Suprapubic skin (tissue), 4 donors: ENCODE results near the gene CFAP92. TPM values are rescaled to one million over a fixed set of nuclear protein-coding genes. Genes with fewer than 3 reads are reported as not detected.

Source experiments
- DNase-seq, 2 donors: peaks; one replicate each; pipeline ENCODE4 v3.0.0-alpha.2; 2019; ENCODE audit warnings: low spot score in 2 of 2
- H3K27ac ChIP-seq: fragments of 200-600 bp; sonication (generic); one replicate; pipeline ENCODE4 v1.5.1; 2019
- H3K27me3 ChIP-seq: fragments of 200-600 bp; sonication (generic); one replicate; pipeline ENCODE4 v1.5.1; 2019
- H3K36me3 ChIP-seq: fragments of 200-600 bp; sonication (generic); one replicate; pipeline ENCODE4 v1.5.1; 2019
- H3K4me1 ChIP-seq: fragments of 200-600 bp; sonication (generic); one replicate; pipeline ENCODE4 v1.5.1; 2019
- H3K4me3 ChIP-seq: fragments of 200-600 bp; sonication (generic); one replicate; pipeline ENCODE4 v1.5.1; 2019; ENCODE audit warnings: mild to moderate bottlenecking
- H3K9me3 ChIP-seq: fragments of 200-600 bp; sonication (generic); one replicate; pipeline ENCODE4 v1.5.1; 2019
- CTCF ChIP-seq, 2 donors: fragments of 200-600 bp in 1 of 2; fragments of 450-650 bp in 1 of 2; sonication (generic) in 1 of 2; IDR thresholded peaks; one replicate each; pipeline ENCODE4 v1.5.1; 2016 to 2019; ENCODE audit warnings: antibody characterized with exemption in 2 of 2, mild to moderate bottlenecking in 1 of 2, moderate library complexity in 1 of 2
- EP300 ChIP-seq: sonication (generic); formaldehyde crosslinking; IDR thresholded peaks from one replicate; pipeline ENCODE4 v1.6.1; 2017; ENCODE audit warnings: antibody characterized with exemption
- POLR2A ChIP-seq, 2 donors: fragments of 450-650 bp; IDR thresholded peaks; one replicate each; pipeline ENCODE4 v1.6.1; 2017; ENCODE audit warnings: antibody characterized with exemption in 2 of 2, mild to moderate bottlenecking in 2 of 2, moderate library complexity in 2 of 2
- POLR2AphosphoS5 ChIP-seq, 3 donors: sonication (generic); formaldehyde crosslinking; IDR thresholded peaks; one replicate each; pipeline ENCODE4 v1.6.1; 2017; ENCODE audit warnings: antibody characterized with exemption in 3 of 3
- WGBS: methylation state at CpG from one replicate; pipeline ENCODE4 v1.1.5; 2018; 5-methylcytosine and 5-hydroxymethylcytosine counted together
- total RNA-seq, 4 donors: library from RNA; depleted of rRNA; stranded (reverse); fragments of >200 nt; gene quantifications; one replicate each; pipeline ENCODE4 v1.1.0, GENCODE V29; 2016

CFAP92 gene
- total RNA-seq, 4 donors from 2014 or later = 0.11 to 1.7 (median 0.87) TPM

GRCh38 chr3:129013491-129013891 is 19.6 kb upstream of the CFAP92 start:
- no peak for TF ChIP-seq POLR2A (IDR thresholded peaks at IDR 0.05)
- TF ChIP-seq POLR2AphosphoS5 (IDR thresholded peaks at IDR 0.05) = no peak
- TF ChIP-seq CTCF (IDR thresholded peaks at IDR 0.05) = no peak
- no peak for TF ChIP-seq EP300
- H3K4me3 ChIP-seq = no peak overlapping the region
- H3K27ac ChIP-seq = no peak overlapping the region
- H3K36me3 ChIP-seq = no peaks in the 10 kb centered on the region
- H3K9me3 ChIP-seq = no peaks in the 10 kb centered on the region
- no peaks in the 10 kb centered on the region for H3K27me3 ChIP-seq
- peaks cover 5% of the 10 kb centered on the region for H3K4me1 ChIP-seq
- WGBS = 100% methylated on average over 3 of the region's 3 CpGs
- no peak for DNase-seq

GRCh38 chr3:129010310-129010956 is 16.6 kb upstream of the CFAP92 start:
- H3K9me3 ChIP-seq = no peaks in the 10 kb centered on the region
- DNase-seq = no peak
- WGBS = 72% methylated on average over 7 of the region's 9 CpGs
- H3K4me3 ChIP-seq = no peak overlapping the region
- TF ChIP-seq POLR2A (IDR thresholded peaks at IDR 0.05) = no peak
- no peak for TF ChIP-seq POLR2AphosphoS5 (IDR thresholded peaks at IDR 0.05)
- no peak for TF ChIP-seq CTCF (IDR thresholded peaks at IDR 0.05)
- no peak for TF ChIP-seq EP300
- no peak overlapping the region for H3K27ac ChIP-seq
- H3K27me3 ChIP-seq = peaks cover 3% of the 10 kb centered on the region
- no peaks in the 10 kb centered on the region for H3K36me3 ChIP-seq
- peaks cover 7% of the 10 kb centered on the region for H3K4me1 ChIP-seq

- Histone ChIP-seq H3K9me3 (no peaks in the 10 kb centered on the region), H3K27me3 (peaks cover 13% of the 10 kb centered on the region), H3K36me3 (no peaks in the 10 kb centered on the region), H3K4me3 (no peak overlapping the region), H3K27ac (no peak overlapping the region), H3K4me1 (peaks cover 18% of the 10 kb centered on the region)
- no peak for DNase-seq
- WGBS = 100% methylated on average over 2 of the region's 2 CpGs
- TF ChIP-seq POLR2AphosphoS5 (IDR thresholded peaks at IDR 0.05) (no peak), EP300 (no peak), CTCF (IDR thresholded peaks at IDR 0.05) (no peak), POLR2A (IDR thresholded peaks at IDR 0.05) (no peak)
Observed at GRCh38 chr3:129009266-129009665, 15.4 kb upstream of the CFAP92 start.

- peaks cover 28% of the 10 kb centered on the region for H3K27me3 ChIP-seq
- TF ChIP-seq EP300 (no peak), CTCF (IDR thresholded peaks at IDR 0.05) (no peak), POLR2AphosphoS5 (IDR thresholded peaks at IDR 0.05) (no peak), POLR2A (IDR thresholded peaks at IDR 0.05) (no peak)
- H3K36me3 ChIP-seq = no peaks in the 10 kb centered on the region
- H3K9me3 ChIP-seq = no peaks in the 10 kb centered on the region
- H3K27ac ChIP-seq = no peak overlapping the region
- H3K4me1 ChIP-seq = peaks cover 33% of the 10 kb centered on the region
- no peak overlapping the region for H3K4me3 ChIP-seq
- WGBS = 55% methylated on average over 2 of the region's 2 CpGs
- no peak for DNase-seq
Observed at GRCh38 chr3:129007792-129008191, 13.9 kb upstream of the CFAP92 start.

GRCh38 chr3:129006864-129007263 is 13.0 kb upstream of the CFAP92 start:
- Histone ChIP-seq H3K27ac (no peak overlapping the region), H3K9me3 (no peaks in the 10 kb centered on the region), H3K36me3 (no peaks in the 10 kb centered on the region), H3K4me1 (peaks cover 40% of the 10 kb centered on the region), H3K4me3 (no peak overlapping the region), H3K27me3 (peaks cover 37% of the 10 kb centered on the region)
- no peak for DNase-seq
- TF ChIP-seq POLR2AphosphoS5 (IDR thresholded peaks at IDR 0.05) (no peak), CTCF (IDR thresholded peaks at IDR 0.05) (no peak), POLR2A (IDR thresholded peaks at IDR 0.05) (no peak), EP300 (no peak)
- WGBS = 100% methylated on average over 3 of the region's 3 CpGs
